Activated CD8-positive, alpha-beta memory T cell treated with anti-CD3 and anti-CD28 coated beads for 4 hours (primary cell): ENCODE data around the gene SPRED2.

ENCODE experiments used
- DNase-seq, 2 donors: peaks; one replicate each; pipeline ENCODE4 v3.0.0-alpha.2; 2020; ENCODE audit warnings: low read depth in 2 of 2

The SPRED2 gene

DNA sequence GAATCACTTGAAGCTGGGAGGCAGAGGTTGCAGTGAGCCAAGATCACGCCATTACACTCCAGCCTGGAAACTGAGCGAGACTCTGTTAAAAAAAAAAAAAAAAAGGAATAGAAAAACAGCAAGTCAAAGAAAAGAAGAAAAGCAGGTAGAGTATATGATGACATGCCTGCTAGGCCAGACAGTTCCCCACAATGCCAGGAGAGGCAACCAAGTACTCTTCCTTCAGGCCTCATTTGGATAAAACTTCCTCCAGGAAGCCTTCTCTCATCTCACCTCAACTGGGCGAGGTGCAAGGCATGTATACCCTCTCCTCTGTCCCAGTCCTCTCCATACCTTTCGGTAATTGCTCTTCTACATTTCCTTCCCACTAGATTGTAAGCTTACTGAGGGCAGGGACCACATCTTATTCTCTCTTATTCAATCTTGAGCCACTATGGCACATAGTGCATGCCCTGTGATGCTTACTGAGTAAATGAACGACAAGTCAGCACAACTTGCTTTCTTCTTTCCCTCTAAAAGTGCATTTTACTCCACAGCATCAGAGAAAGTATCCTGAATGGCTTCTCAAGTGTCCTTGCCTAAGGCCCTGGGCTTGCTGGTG, 10.1 kb upstream of the SPRED2 start:
- DNase-seq, result no peak

GRCh38 chr2:65438137-65438899, 5.9 kb upstream of the SPRED2 start:
- no peak for DNase-seq

- DNase-seq, result no peak
Measured at GRCh38 chr2:65437392-65438135, 5.2 kb upstream of the SPRED2 start.

DNA sequence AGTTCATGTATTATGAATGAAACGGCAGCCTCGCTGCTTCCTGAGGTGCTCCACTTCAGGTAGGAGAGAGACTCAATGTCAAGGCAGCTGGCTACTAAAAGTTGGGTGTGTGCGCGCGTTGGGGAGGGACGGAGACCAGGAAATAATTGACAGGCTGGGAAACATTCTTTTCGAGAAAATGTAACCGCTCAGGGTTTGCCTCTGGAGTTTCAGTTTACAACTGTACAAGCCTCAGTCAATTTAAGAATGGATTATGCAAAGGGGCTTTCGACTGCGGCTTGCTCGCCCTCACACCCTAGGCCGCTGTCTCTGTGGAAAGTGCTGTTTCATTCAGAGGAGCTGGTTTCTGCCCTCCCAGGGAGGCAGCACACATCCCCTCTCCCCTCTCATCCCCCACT, 4.4 kb upstream of the SPRED2 start:
- no peak for DNase-seq

- no peak for DNase-seq
Measured at GRCh38 chr2:65436169-65436823, 3.9 kb upstream of the SPRED2 start.

- DNase-seq, result no peak
Measured at GRCh38 chr2:65435625-65436168, 3.3 kb upstream of the SPRED2 start.

DNA sequence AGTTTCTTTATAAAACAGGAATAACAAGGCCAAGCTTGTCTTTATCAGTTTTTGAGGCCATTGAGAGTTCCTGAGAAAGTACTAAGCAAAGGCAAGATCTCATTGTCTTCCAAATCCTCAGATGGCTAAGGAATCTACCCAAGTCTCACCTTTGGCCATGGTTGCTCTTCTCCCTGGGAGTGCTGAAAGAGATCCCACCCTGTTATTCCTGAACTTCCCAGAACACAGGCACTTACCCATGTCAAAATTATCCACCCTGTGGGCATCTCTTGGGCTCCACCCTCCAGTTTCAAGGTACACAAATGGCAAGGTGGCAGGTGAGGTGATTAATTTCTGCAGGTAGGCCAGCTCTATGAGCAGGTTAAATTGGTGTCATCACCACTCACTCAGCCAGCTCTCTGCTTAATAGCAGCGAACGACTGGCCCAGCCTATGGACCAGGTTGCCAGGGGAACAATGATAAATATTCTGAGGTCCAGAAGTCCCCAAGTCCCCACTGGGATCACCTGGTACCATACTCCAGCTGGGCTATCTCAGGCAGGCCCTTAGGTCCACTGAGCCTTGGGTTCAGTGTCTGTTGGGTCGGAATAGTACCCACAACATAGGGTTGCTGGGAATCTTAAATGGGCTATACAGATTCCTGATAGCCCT, 2.3 kb upstream of the SPRED2 start:
- no peak for DNase-seq

GRCh38 chr2:65431421-65432226, 775 bp downstream of the SPRED2 start:
- no peak for DNase-seq

DNA sequence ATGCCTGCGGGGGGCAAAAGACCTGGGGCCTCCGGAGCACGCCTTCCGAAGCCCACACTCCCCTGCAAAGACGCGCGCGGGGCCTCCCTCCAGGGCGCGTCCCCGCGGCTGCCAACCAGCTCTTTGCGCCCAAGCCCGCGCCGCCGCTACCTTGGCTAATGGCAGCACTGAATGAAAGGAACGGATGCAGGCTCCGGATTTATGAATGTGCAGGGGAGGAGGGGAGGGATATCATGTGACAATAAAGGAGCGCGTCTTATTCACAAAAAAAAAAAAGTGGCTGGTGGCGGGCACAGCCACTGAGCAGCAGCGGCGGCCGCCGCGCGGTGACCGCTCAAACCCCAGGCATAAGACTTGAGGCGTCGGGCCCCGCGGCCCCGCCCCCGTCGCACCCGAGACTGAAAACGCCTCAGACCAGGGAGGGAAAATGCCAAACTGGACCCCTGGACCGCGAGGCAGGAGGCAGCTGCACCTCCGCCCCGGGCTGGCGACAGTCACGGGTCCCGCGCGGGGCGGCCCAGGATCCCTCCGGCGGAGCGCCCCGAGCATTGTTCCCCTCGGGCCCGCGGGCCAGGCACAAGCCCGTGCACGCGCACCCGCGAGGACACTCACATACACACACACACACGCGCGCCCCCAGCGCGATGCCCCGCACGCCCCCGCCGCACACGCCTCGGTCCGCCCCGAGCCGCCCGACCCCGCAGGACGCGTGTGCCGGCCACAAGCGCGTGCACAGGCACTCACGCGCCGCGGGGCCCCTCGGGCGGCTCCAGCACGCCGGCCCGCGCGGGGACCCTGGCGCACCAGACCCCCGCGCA, 1.6 kb downstream of the SPRED2 start:
- DNase-seq, result peak in 1 of 2 donors; percentile 40

DNA sequence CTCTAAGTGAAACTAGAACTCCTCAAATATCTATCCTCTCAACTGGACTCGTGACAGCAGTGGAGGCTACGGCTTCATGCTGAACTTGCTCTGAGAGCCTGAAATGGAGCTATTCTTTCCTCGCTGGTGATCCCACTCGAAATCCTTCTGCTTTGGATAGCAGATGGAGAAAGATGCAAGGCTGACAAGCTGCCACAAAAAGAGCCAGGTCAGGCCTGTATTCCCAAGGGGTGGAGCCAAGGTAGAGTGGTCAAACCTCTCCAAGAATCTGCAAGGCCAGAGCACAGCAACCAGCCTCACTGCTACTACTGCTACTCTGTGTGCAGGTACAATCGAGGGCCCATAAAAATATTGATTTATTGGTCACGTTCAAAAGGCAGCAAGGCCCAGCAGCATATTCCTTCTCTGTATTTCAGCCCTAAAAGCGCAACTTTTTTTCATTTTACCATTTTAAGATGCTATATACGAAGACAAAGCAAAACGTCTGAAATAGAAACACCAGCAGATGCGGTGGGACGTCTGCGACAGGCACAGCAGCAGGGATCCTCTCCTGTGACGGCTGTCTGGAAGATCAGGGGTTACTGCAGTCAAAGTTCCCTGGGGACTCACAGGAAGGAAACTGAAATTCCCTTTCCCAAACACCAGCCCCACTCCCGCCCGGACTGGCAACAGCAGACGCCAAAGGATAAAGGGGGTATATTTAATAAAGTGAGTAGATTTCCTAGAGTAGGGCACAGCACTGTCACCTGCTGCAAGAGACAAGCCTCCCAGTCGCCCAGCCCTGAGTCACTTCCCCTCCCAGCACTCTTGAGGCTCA, 2.4 kb downstream of the SPRED2 start:
- no peak for DNase-seq

- no peak for DNase-seq
Measured at GRCh38 chr2:65427532-65427931, 4.9 kb downstream of the SPRED2 start.

GRCh38 chr2:65425276-65425675, 7.1 kb downstream of the SPRED2 start:
- DNase-seq, result no peak

GRCh38 chr2:65424391-65424790, 8.0 kb downstream of the SPRED2 start:
- DNase-seq, result no peak

- no peak for DNase-seq
Measured at GRCh38 chr2:65421432-65421748, 11.0 kb downstream of the SPRED2 start.

GRCh38 chr2:65420712-65421431, 11.5 kb downstream of the SPRED2 start:
- DNase-seq, result no peak

GRCh38 chr2:65417509-65418085, 14.8 kb downstream of the SPRED2 start:
- no peak for DNase-seq

DNA sequence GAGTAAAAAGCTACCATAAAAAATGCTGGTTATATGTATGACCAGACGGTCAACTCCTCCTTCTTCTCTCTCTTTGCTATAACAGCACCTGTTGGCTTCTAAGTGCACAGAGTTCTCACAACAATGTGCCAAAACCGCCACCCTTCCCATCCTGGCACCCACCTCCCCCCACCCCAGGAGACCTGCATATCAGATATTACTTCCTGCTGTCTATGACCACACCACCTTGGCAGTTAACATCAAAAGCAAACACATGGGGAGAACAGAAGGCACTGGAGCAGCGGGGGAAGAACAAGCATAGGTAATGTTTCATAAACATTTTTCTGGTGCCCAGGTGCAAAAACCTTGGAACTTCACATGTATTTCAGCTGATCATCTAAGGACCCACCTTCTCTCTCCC, 15.5 kb downstream of the SPRED2 start:
- no peak for DNase-seq

GRCh38 chr2:65416321-65416720, 16.1 kb downstream of the SPRED2 start:
- DNase-seq, result no peak
